ENCODE results near the gene MUC4. TPM values are rescaled to one million over a fixed set of nuclear protein-coding genes. Genes with fewer than 3 reads are reported as not detected.

The MUC4 gene
- total and polyA plus RNA-seq, 10 of the 15 experiments (the other 5 are each of a cell fraction or from before 2014, with no cell fraction given) = 0.02 to 0.46 (median 0.27) TPM; not detected in 4

DNA sequence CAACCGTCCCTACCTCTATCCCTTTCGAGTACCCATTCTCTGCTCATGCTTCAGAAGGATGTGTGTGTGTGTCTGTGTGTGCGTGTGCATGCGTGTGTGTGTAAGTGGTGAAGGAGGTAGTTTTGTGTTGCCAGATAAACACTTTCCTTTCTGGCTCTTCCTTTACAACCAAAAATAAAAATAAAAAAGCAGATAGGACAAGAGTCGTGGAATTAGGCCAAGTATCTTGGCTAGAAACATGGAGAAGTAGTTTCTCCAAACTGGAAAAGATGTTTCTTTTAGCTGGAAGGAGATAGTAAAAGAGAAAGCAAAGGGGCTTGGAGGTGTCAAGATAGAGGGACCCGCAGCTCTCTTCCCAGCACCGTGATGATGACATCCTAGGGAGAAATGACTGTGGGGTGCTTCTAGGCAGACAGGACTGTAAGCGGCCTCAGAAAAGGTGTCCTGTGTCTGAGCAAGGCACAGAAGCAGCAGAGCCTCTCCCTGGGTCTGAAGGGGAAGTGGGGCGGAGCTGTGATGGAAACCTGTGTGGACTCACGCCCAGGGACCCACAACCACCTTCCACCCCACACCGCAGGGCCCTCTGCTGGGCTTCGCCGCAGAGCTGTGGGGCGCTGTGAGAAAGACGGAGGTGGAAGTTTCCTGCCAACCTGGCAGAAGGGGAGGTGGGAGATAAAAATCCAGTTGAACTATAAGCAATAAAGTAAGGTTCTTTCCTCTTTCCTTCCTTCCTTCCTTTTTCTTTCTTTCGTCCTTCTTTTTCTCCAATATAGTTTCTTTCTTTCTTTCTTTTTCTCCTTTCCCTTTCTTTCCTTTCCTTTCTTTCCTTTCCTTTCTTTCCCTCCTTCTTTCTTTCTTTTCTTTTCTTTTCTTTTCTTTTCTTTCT, 55.7 kb downstream of the MUC4 start:
- ATAC-seq (no peak), FAIRE-seq (no peak), DNase-seq (ENCODE audit: low read depth, low spot score) (no peak)
- RAD21 ChIA-PET (ENCODE audit: unreplicated experiment) = no interaction called here
- no peaks in the 10 kb centered on the region for H4K20me1 ChIP-seq (ENCODE audit: control insufficient read depth, insufficient read depth)
- POLR2A ChIA-PET = no interaction called here
- SMC1A ChIA-PET (ENCODE audit: uncharacterized antibody, unreplicated experiment) = no interaction called here
- TF ChIP-seq CHD4 (IDR thresholded peaks at IDR 0.05) = no peak
- TF ChIP-seq RAD51 (IDR thresholded peaks at IDR 0.05) = no peak
- no peak for TF ChIP-seq JUNB (IDR thresholded peaks at IDR 0.05)
- TF ChIP-seq POLR2A (IDR thresholded peaks at IDR 0.05; ENCODE audit: low read depth, low read length) = no peak
- no peak for TF ChIP-seq HDGF (IDR thresholded peaks at IDR 0.05)
- TF ChIP-seq, protein P1, sequence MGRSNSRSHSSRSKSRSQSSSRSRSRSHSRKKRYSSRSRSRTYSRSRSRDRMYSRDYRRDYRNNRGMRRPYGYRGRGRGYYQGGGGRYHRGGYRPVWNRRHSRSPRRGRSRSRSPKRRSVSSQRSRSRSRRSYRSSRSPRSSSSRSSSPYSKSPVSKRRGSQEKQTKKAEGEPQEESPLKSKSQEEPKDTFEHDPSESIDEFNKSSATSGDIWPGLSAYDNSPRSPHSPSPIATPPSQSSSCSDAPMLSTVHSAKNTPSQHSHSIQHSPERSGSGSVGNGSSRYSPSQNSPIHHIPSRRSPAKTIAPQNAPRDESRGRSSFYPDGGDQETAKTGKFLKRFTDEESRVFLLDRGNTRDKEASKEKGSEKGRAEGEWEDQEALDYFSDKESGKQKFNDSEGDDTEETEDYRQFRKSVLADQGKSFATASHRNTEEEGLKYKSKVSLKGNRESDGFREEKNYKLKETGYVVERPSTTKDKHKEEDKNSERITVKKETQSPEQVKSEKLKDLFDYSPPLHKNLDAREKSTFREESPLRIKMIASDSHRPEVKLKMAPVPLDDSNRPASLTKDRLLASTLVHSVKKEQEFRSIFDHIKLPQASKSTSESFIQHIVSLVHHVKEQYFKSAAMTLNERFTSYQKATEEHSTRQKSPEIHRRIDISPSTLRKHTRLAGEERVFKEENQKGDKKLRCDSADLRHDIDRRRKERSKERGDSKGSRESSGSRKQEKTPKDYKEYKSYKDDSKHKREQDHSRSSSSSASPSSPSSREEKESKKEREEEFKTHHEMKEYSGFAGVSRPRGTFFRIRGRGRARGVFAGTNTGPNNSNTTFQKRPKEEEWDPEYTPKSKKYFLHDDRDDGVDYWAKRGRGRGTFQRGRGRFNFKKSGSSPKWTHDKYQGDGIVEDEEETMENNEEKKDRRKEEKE (IDR thresholded peaks at IDR 0.05) = no peak
- H2AFZ ChIP-seq (ENCODE audit: control insufficient read depth, low read depth, low read length) = no peak overlapping the region
- BruUV-seq (replicated peaks) = no TSS peak
- in situ Hi-C loops (cut with MboI) = loop anchor here (5.0 to 10.0 kb wide), 2 partner anchors 59 to 81 kb away; partner anchors contain the start of gene MUC4
- no peaks in the 10 kb centered on the region for H3K36me3 ChIP-seq (ENCODE audit: control insufficient read depth in 2 of 2, insufficient read depth in 2 of 2, low read length in 1 of 2)
- H3K4me1 ChIP-seq (ENCODE audit: control insufficient read depth, insufficient read depth, low read length) = no peaks in the 10 kb centered on the region
- no peaks in the 10 kb centered on the region; a peak in 3 of 4 replicates for H3K27me3 ChIP-seq (replicated peaks in 1 of 2; ENCODE audit: control insufficient read depth in 2 of 2, insufficient read depth in 2 of 2, low read length in 1 of 2)
- H3K9me3 ChIP-seq (replicated peaks; ENCODE audit: control insufficient read depth, insufficient read depth, low read length) = no peaks in the 10 kb centered on the region
- intact Hi-C loops (cut with micrococcal nuclease; ENCODE audit: unreplicated experiment) = no loop called here
- no peak overlapping the region for H3K4me2 ChIP-seq (ENCODE audit: control insufficient read depth, insufficient read depth)
- H3K79me2 ChIP-seq (ENCODE audit: control insufficient read depth, insufficient read depth, low read length) = no peaks in the 10 kb centered on the region
- no peak overlapping the region for H3K27ac ChIP-seq (ENCODE audit: control insufficient read depth, insufficient read depth)
- no peak overlapping the region for H3K4me3 ChIP-seq
- H3K9ac ChIP-seq (ENCODE audit: control insufficient read depth, insufficient read depth, low read length) = no peak overlapping the region
- WGBS (ENCODE audit: insufficient coverage, insufficient replicate concordance, low lambda C conversion rate, missing lambda C conversion rate) = 30% methylated on average over 16 of the region's 16 CpGs
- CTCF ChIA-PET = no interaction called here

Data from GM12878 (cell line).